PC-9 (cell line): ENCODE results near the gene AMOTL1. TPM values are rescaled to one million over a fixed set of nuclear protein-coding genes. Genes with fewer than 3 reads are reported as not detected.

ENCODE experiments used
- BruUV-seq: library from RNA; stranded (reverse); fragments of 400-500 nt; replicated peaks from 2 replicates; lab custom pipeline; 2021; lab: Mats Ljungman, UMichigan
- CTCF ChIA-PET: fragments of 300-600 bp; sonication (Branson Sonifier 250); formaldehyde crosslinking; loops from one replicate; lab custom pipeline; 2022; ENCODE audit warnings: antibody characterized with exemption; lab: Charles Lee
- POLR2A ChIA-PET: fragments of 300-600 bp; sonication (Branson Sonifier 250); formaldehyde crosslinking; loops from one replicate; lab custom pipeline; 2022; ENCODE audit warnings: antibody characterized with exemption; ENCODE audit not compliant: unreplicated experiment; lab: Charles Lee
- DNase-seq, 2 experiments: peaks; one replicate each; pipeline versions ENCODE4 v3.0.0 to v3.0.0-alpha.2; 2015 to 2022; ENCODE audit warnings: mixed read lengths in 1 of 2
- H2AFZ ChIP-seq: fragments of 200-600 bp; sonication (generic); 2 replicates; pipeline ENCODE4 v1.8.1; 2017; ENCODE audit warnings: antibody characterized with exemption
- H3F3A ChIP-seq: fragments of 200-600 bp; sonication (generic); 2 replicates; pipeline ENCODE4 v1.8.1; 2017; ENCODE audit warnings: antibody characterized with exemption, mild to moderate bottlenecking, low read depth; ENCODE audit not compliant: insufficient read depth
- H3K27ac ChIP-seq: fragments of 200-600 bp; sonication (generic); 2 replicates; pipeline ENCODE4 v1.6.1; 2016; ENCODE audit warnings: mixed run types
- H3K27me3 ChIP-seq: fragments of 200-600 bp; sonication (generic); 2 replicates; pipeline ENCODE4 v1.6.1; 2016; ENCODE audit warnings: low read depth, mixed run types; ENCODE audit not compliant: insufficient read depth
- H3K36me3 ChIP-seq: fragments of 200-600 bp; sonication (generic); 2 replicates; pipeline ENCODE4 v1.6.1; 2016; ENCODE audit warnings: low read depth, mixed run types
- H3K4me1 ChIP-seq: fragments of 200-600 bp; sonication (generic); replicated peaks from 2 replicates; pipeline ENCODE4 v1.6.1; 2016; ENCODE audit warnings: mixed run types; ENCODE audit not compliant: insufficient read depth
- H3K4me2 ChIP-seq: fragments of 200-600 bp; sonication (generic); 2 replicates; pipeline ENCODE4 v1.6.1; 2017; ENCODE audit warnings: mixed run types
- H3K4me3 ChIP-seq: fragments of 200-600 bp; sonication (generic); 2 replicates; pipeline ENCODE4 v1.6.1; 2016; ENCODE audit warnings: mixed run types
- H3K79me2 ChIP-seq: fragments of 200-600 bp; sonication (generic); 2 replicates; pipeline ENCODE4 v1.6.1; 2017; ENCODE audit warnings: low read depth, mixed run types
- H3K9me2 ChIP-seq: fragments of 200-600 bp; sonication (generic); 2 replicates; pipeline ENCODE4 v1.8.1; 2017; ENCODE audit warnings: mild to moderate bottlenecking; ENCODE audit not compliant: insufficient read depth
- H3K9me3 ChIP-seq: fragments of 200-600 bp; sonication (generic); 2 replicates; pipeline ENCODE4 v1.8.1; 2016; ENCODE audit warnings: low read depth; ENCODE audit not compliant: insufficient read depth
- H4K20me1 ChIP-seq: fragments of 200-600 bp; sonication (generic); 2 replicates; pipeline ENCODE4 v1.8.1; 2017; ENCODE audit not compliant: insufficient read depth
- EZH2 ChIP-seq: fragments of 200-600 bp; sonication (generic); IDR thresholded peaks from 2 replicates; pipeline ENCODE4 v1.8.0; 2017; ENCODE audit warnings: antibody characterized with exemption, low read depth
- intact Hi-C: fragments of 100-400 bp; cut with micrococcal nuclease; formaldehyde crosslinking; loops from one replicate; pipeline ENCODE4 v1.10.0; 2022; ENCODE audit not compliant: unreplicated experiment
- total RNA-seq: library from RNA; stranded (reverse); gene quantifications from 2 replicates; pipeline ENCODE4 v1.2.3, GENCODE V29; 2021
- TF ChIP-seq, protein P1 (sequence below): fragments of 200-600 bp; sonication (generic); conservative IDR thresholded peaks from 2 replicates; pipeline ENCODE4 v1.6.1; 2017; ENCODE audit warnings: mixed run types, antibody characterized with exemption, mild to moderate bottlenecking, moderate library complexity

AMOTL1 gene
- total RNA-seq, 1 experiment from 2014 or later: 60.5 TPM

DNA sequence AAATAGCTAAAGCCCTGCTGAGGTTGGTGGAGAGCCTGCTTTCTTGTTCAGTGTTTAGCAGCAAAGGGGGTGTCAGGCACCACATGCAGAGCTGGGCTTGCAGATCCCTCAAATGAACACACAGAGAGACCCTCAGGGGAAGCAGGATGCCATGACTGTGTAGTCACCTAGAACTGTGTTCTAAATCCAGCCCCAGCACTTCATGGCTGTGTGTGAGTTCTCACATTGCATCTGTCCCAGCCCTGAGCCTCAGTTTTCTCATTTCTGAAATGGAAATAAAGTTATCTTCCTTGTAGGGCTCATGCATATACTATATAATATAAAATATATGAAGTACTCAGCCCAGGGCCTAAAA is 158.1 kb downstream of the AMOTL1 start:
- CTCF ChIA-PET: no interaction called here
- no peaks in the 10 kb centered on the region for H3K9me3 ChIP-seq
- H3K36me3 ChIP-seq: no peaks in the 10 kb centered on the region
- H4K20me1 ChIP-seq: no peaks in the 10 kb centered on the region
- H3K9me2 ChIP-seq: no peaks in the 10 kb centered on the region
- H3K27me3 ChIP-seq: no peaks in the 10 kb centered on the region
- intact Hi-C loops: no loop called here
- BruUV-seq: no TSS peak
- POLR2A ChIA-PET: no interaction called here
- H3K27ac ChIP-seq: no peak overlapping the region
- H3K4me3 ChIP-seq: no peak overlapping the region
- H3F3A ChIP-seq: no peaks in the 10 kb centered on the region
- DNase-seq: no peak
- TF ChIP-seq, protein P1, sequence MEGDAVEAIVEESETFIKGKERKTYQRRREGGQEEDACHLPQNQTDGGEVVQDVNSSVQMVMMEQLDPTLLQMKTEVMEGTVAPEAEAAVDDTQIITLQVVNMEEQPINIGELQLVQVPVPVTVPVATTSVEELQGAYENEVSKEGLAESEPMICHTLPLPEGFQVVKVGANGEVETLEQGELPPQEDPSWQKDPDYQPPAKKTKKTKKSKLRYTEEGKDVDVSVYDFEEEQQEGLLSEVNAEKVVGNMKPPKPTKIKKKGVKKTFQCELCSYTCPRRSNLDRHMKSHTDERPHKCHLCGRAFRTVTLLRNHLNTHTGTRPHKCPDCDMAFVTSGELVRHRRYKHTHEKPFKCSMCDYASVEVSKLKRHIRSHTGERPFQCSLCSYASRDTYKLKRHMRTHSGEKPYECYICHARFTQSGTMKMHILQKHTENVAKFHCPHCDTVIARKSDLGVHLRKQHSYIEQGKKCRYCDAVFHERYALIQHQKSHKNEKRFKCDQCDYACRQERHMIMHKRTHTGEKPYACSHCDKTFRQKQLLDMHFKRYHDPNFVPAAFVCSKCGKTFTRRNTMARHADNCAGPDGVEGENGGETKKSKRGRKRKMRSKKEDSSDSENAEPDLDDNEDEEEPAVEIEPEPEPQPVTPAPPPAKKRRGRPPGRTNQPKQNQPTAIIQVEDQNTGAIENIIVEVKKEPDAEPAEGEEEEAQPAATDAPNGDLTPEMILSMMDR: no peak
- no peak for TF ChIP-seq EZH2
- no peak overlapping the region for H3K4me2 ChIP-seq
- H2AFZ ChIP-seq: no peak overlapping the region
- H3K4me1 ChIP-seq: peaks cover 9% of the 10 kb centered on the region
- H3K79me2 ChIP-seq: no peaks in the 10 kb centered on the region

Other genes with a start within 250 kb of the AMOTL1 start
- gene FUT4, start 224.4 kb upstream of the AMOTL1 start, total RNA-seq: 1.9 and 2.0 TPM in 2 replicates
- 0.26 and 0.33 TPM in 2 replicates for gene PIWIL4, start 201.0 kb upstream of the AMOTL1 start, total RNA-seq
- 50.9 and 54.2 TPM in 2 replicates for gene CWC15, start 205.2 kb downstream of the AMOTL1 start, total RNA-seq
- gene KDM4D, start 205.4 kb downstream of the AMOTL1 start, total RNA-seq: 0.85 and 1.1 TPM in 2 replicates